GM08714 (cell line): ENCODE results near the gene WDR72.
"Not testable (repeated sequence)": the region's sequence is repeated elsewhere in the genome, so short reads cannot be mapped to it uniquely, and the experiment has no call there.

ENCODE experiments used
- H3K4me3 ChIP-seq: fragments of 200-500 bp; sonication (Bioruptor generic); 2 replicates; pipeline ENCODE4 v1.5.1; 2014; ENCODE audit warnings: mild to moderate bottlenecking, low read length, inconsistent platforms
- ZNF274 ChIP-seq: IDR thresholded peaks from 2 replicates; pipeline ENCODE4 v1.6.1; 2012; ENCODE audit warnings: mild to moderate bottlenecking, low read depth, low read length

Gene WDR72

GRCh38 chr15:53548236-53548635 is 211.2 kb downstream of the WDR72 start:
- no peak overlapping the region for H3K4me3 ChIP-seq
- TF ChIP-seq ZNF274: no peak

GRCh38 chr15:53540626-53541300 is 218.7 kb downstream of the WDR72 start:
- not testable (repeated sequence) for H3K4me3 ChIP-seq

GRCh38 chr15:53539878-53540277 is 219.6 kb downstream of the WDR72 start:
- TF ChIP-seq ZNF274: no peak

GRCh38 chr15:53536479-53537120 is 222.9 kb downstream of the WDR72 start:
- TF ChIP-seq ZNF274: no peak
- no peak overlapping the region for H3K4me3 ChIP-seq

More at GRCh38 chr15:53539878-53540277, 219.6 kb downstream of the WDR72 start:
- no peak overlapping the region for H3K4me3 ChIP-seq

- H3K4me3 ChIP-seq: no peak overlapping the region
- TF ChIP-seq ZNF274: no peak
Measured at GRCh38 chr15:53535886-53536285, 223.6 kb downstream of the WDR72 start.

GRCh38 chr15:53534105-53534839 is 225.2 kb downstream of the WDR72 start:
- H3K4me3 ChIP-seq: no peak overlapping the region
- TF ChIP-seq ZNF274: no peak

GRCh38 chr15:53530761-53531160 is 228.7 kb downstream of the WDR72 start:
- H3K4me3 ChIP-seq: no peak overlapping the region
- no peak for TF ChIP-seq ZNF274

GRCh38 chr15:53527996-53528395 is 231.5 kb downstream of the WDR72 start:
- no peak for TF ChIP-seq ZNF274
- H3K4me3 ChIP-seq: no peak overlapping the region

- TF ChIP-seq ZNF274: no peak
- no peak overlapping the region for H3K4me3 ChIP-seq
Measured at GRCh38 chr15:53525894-53526293, 233.6 kb downstream of the WDR72 start.

GRCh38 chr15:53522991-53523390 is 236.5 kb downstream of the WDR72 start:
- H3K4me3 ChIP-seq: no peak overlapping the region
- TF ChIP-seq ZNF274: no peak

- TF ChIP-seq ZNF274: no peak
- no peak overlapping the region for H3K4me3 ChIP-seq
Measured at GRCh38 chr15:53520996-53521395, 238.5 kb downstream of the WDR72 start.

- TF ChIP-seq ZNF274: no peak
- no peak overlapping the region for H3K4me3 ChIP-seq
Measured at GRCh38 chr15:53513431-53513830, 246.0 kb downstream of the WDR72 start.

GRCh38 chr15:53512029-53512428 is 247.4 kb downstream of the WDR72 start:
- no peak for TF ChIP-seq ZNF274
- H3K4me3 ChIP-seq: no peak overlapping the region

- no peak overlapping the region for H3K4me3 ChIP-seq
- no peak for TF ChIP-seq ZNF274
Measured at GRCh38 chr15:53511175-53511574, 248.3 kb downstream of the WDR72 start.

GRCh38 chr15:53506370-53506769 is 253.1 kb downstream of the WDR72 start:
- H3K4me3 ChIP-seq: no peak overlapping the region
- no peak for TF ChIP-seq ZNF274
